NCI-H748 (cell line): Measurements from ENCODE around the gene HLA-E.
"Not testable (repeated sequence)": the region's sequence is repeated elsewhere in the genome, so short reads cannot be mapped to it uniquely, and the experiment has no call there.

Experiments
- DNase-seq: peaks from one replicate; lab custom pipeline; 2025; ENCODE audit not compliant: unreplicated experiment; lab: John Stamatoyannopoulos, UW

The HLA-E gene

DNA sequence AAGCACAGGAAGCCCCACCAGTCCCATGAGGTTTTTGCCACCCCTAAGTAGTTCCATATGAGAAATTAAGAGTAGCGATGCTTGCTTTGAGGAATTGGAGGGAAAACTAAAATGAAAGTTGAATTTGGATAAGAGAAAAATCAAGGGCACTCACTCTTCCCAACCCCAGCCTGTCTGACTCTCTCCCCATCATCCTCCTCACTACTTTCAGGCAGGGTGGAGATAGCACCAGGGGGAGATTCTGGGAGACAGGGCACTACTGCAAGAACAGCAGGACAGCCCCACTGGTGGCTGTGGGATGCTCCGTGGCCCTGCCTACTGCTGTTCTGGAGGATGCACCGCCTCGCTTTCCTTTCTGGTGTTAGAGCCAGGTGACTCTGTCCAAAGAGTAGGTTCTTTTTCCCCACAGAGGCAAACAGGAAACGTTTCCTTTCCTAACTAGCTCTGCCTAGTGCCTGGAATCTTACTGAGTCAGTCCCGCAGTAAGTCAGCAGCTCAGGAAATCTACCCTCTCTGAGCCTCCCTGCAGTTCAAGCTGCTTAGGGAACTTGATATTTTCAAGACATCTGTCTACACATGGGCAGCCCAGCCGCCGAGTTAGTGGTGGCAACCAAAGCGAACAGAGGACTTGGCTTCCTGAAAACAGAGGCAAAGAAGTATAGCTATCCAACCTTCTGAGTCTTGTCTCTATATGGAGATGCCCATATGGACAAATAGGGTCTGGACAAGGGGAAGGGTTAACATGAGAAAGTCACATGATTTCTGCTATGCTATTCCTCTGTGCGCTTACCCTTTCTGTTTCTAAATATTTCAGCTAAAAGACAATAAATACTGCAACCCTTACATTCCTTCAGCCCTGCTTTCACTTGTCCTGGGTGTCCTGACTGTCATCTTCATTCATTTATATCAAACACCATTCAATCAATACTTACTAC lies 11.4 kb downstream of the HLA-E start:
- no peak for DNase-seq

DNA sequence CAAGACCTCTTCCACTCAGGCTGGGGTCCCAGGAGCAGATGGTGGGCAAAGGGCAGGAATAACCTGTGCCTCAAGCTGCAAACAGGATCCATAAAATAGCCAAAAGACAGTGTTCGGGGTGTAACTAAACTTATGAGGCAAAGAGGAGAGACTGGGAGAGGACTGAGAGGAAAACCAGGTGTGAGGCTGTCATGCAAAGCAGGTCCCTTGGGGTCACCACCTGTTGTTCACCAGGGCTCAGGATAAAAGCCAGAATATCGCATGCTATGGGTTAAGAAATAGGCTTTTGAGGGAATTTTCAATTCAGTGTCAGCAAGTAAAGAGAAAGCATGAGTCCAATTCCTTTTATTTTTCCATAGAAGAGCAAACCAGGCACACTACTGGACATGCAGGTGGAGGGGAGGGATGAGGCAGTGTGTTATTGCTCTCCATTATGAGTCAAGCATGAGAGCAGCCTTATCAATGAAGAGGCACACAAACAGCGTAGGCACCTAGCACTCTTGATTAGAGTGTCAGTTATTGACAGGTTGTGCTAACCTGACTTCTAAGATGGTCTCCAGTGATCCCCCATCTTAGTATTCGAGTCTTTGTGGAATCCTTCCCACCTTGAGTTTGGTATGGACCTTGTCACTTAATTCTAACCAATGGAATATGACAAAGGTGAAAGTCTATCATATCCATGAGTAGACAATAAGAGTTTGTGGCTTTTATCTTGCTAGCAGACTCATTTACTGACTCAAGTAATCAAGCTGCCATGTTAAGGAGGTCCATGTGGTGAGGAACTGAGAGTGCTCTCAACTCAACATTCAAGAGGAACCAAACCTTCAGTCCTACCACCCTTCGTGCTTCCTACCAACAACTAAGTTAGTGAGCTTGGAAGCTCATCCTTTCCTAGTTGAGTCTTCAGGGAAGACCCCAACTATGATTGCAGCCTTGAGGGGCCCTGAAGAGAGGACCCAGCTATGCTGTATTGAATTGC lies 18.8 kb downstream of the HLA-E start:
- no peak for DNase-seq

DNA sequence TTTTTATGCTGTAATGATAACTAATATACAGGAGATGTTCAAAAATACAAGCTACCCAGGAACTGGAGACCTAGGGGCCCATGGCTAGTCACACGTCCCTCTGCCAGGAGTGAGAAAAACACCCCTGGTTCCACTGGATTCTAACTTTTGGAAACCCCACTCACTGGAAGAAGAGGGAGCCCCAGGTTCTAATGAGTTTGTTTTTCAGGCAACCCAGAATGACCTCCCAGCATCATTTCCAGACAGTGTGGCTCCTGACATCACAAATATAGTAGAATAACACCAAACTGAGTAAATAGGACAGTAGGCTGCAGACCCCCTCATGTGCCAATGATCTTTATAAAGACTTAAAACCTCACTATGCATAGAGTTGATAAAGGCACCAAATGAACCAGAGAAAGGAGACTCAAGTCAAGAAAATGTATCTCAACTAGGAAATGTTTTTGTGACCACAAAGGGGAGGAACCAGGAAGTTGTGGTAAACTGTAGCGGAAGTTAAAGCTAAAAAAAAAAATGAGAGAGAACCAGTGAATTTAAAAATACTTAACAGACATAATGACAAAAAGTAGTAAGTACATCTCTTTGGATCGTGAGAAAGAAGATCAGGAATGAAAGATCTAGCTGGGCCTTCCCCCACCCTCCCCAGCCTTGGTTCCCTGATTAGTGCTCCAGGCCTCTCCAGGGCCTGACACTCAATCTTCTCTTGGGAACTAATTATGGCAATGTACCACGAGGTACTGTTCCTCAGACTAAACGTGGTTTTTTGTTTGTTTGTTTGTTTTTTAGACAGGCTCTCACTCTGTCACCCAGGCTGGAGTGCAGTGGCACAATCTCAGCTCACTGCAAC lies 19.8 kb downstream of the HLA-E start:
- no peak for DNase-seq

DNA sequence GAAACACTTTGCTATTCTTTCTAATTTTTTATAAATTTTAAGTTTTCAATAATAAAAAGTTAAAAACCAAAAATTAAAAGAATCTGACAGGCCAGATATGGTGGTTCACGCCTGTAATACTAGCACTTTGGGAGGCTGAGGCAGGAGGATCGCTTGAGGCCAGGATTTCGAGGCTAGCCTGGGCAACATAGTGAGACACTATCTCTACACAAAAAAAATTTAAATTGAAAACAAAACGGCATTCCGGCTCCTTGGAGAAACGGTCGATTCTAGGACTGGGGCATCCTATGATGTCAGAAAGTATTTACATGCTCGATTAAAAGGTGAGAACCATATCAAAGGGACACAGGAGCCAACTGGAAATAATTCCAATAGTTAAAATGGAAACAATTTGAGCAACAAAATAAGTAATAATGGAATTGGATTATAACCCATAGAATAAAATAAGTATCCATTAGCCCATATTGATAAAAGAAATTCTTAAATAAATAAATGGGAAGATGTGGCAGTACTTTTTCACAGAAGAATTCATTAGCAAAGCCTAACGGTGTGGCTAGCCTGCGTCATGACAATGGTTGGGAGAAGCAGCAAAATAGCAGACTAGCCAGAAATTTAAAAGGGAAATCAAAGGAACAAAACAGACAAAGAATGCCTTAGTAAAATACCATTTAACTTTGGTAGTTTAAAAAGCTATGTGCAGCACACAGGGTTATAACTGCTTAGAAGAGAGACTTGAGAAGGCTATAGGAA lies 21.3 kb downstream of the HLA-E start:
- no peak for DNase-seq

DNA sequence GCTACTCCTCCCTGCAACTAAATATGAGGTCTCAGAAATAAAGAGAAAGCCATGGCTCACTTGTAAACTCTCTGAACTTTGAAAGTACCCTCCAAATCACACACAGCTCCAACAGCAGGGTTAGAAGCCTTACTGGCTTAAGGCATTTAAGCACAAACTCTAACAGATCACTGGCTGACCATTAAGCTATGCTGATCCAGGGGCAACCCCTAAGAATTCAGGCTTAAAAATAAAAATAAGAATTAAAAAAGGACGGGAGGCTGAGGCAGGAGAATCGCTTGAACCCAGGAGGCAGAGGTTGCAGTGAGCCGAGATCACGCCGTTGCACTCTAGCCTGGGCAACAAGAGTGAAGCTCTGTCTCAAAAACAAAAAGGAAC lies 21.8 kb downstream of the HLA-E start:
- DNase-seq: no peak

DNA sequence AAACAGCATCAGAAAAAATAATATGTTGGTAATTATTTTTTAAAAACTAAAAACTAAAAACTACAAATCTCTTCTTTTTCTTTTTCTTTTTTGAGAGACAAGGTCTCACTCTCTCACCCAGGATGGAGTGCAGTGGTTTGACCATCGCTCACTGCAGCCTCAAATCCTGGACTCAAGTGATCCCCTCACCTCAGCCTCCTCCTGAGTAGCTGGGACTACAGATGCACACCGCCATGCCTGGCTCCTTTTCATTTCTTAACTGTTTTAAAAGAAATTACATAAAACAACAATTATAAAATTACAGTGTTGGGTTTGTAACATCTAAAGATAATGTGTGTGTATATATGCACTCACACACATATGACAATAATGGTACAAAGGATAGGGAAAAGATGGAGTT lies 24.1 kb downstream of the HLA-E start:
- no peak for DNase-seq

DNA sequence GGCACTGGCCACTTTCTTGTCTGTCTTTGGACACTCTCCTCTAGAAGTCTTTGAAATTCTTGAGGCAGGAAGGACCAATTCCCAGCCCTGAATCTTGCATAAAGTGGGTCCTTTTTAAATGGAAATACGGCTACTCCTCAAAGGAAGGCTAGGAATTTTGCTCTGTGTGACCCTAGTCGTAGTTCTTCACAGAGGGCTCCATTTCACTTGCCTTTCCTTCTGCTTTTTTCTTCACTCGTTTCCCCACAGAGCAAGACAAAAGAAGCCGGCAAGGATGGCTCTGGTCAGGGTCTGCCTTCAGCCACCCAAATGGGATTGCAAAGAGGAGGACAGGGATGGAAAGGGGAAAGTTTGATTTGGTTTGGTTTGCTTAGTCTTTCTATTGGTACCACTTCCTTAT lies 25.8 kb downstream of the HLA-E start:
- DNase-seq: no peak

DNA sequence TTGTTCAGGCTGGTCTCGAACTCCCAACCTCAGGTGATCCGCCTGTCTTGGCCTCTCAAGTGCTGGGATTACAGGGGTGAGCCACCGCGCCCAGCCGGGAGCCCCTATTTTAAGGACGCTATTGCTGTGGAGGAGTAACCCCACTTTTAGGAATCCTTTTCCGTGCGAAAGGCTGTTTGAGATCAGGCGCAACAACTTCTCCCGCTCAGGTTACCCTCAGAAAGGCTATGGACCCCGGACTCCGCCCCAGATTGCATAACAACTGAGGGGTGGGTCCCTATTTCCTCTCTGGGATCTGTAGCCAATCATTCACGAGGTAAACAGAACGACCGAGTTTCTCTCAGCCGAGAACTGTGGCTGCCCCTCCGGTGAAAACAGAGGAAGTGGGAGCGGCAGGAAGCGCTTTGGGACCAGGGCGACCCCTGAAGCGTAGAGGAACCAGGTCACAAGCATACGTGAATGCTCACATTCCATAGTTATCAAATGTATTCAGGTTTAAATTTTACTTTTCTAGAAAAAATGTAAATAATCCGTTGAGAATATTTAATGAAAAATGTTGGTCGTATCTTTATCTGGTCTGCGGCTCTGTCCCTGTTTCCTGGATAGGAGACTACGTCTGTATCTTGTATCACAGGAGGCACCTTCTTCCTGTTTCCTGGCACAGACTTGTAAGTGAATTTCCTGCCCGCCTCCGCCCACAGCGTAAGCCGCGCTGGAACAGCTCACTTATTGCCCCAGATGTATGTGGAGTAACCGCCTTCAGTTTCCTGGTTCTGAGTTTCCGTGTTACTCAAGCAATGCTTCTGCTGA lies 26.8 kb downstream of the HLA-E start:
- DNase-seq: peak; percentile 96

DNA sequence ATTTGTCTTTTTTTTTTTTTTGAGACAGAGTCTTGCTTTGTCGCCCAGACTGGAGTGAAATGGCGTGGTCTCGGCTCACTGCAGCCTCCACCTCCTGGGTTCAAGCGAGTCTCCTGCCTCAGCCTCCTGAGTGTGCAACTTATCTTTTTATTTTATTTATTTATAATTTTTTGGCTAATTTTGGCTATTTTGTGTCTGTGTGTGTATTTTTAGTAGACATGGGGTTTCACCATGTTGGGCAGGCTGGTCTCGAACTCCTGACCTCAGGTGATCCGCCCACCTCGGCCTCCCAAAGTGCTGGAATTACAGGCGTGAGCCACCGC lies 27.4 kb downstream of the HLA-E start:
- not testable (repeated sequence) for DNase-seq

DNA sequence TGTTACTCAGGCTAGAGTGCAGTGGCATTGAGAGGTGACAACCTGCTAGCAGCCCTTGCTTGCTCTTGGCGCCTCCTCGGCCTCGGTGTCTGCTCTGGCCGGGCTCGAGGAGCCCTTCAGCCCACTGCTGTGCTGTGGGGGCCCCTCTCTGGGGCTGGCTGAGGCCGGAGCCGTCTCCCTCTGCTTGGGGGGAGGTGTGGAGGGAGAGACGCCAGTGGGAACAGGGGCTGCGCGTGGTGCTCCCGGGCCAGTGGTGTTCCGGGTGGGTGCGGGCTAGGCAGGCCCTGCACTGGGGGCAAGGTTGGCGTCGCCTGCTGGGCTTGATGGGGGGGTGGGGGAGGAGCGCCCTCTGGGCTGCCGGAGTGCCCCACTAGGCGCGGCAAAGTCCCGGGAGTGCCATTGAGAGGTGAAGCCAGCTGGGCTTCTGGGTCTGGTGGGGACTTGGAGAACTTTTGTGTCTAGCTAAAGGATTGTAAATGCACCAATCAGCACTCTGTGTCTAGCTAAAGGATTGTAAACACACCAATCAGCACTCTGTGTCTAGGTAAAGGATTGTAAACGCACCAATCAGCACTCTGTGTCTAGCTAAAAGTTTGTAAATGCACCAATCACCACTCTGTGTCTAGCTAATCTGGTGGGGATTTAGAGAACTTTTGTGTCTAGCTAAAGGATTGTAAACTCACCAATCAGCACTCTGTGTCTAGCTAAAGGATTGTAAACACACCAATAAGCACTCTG lies 28.6 kb downstream of the HLA-E start:
- DNase-seq: not testable (repeated sequence)

DNA sequence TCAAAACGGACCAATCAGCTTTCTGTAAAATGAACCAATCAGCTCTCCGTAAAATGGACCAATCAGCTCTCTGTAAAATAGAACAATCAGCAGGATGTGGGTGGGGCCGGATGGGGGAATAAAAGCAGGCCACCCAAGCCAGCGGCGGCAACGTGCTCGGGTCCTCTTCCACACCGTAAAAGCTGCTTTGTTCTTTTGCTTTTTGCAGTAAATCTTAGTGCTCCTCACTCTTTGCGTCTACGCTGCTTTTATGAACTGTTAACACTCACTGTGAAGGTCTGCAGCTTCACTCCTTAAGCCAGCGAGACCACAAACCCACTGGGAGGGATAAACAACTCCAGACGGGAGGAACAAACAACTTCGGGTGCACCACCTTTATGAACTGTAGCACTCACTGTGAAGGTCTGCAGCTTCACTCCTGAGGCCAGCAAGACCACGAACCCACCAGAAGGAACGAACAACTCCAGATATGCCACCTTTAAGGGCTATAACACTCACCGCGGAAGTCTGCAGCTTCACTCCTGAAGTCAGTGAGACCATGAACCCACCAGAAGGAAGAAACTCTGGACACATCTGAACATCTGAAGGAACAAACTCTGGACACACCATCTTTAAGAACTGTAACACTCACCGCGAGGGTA lies 29.3 kb downstream of the HLA-E start:
- not testable (repeated sequence) for DNase-seq

DNA sequence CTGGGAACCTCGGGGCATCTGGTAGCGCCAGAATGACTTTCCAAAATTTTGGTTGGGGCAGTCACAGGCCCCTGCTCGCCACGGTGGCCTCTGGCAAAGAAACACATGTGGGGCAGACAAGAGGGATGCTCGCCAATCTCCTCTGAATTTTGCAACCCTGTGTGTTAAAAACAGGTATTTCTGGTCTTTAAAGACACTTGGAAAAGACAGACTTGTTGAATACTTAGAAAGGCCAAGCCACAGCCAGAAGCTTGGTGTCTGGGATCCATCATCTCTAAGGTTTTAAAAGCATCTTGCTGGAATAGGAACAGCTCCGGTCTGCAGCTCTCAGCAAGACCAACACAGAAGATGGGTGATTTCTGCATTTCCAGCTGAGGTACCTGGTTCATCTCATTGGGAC lies 31.2 kb downstream of the HLA-E start:
- no peak for DNase-seq

DNA sequence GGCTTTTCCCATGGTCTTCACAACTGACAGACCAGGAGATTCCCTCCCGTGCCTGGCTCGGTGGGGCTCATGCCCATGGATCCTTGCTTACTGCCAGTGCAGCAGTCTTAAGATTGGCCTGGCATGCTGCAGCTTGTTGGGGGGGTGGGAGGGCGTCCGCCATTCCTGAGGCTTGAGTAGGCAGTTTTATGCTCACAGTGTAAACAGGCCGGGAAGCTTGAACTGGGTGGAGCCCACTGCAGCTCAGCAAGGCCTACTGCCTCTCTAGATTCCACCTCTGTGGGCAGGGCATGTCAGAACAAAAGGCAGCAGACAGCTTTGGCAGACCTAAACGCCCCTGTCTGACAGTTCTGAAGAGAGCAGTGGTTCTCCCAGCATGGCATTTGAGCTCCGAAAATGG lies 31.8 kb downstream of the HLA-E start:
- DNase-seq: not testable (repeated sequence)

DNA sequence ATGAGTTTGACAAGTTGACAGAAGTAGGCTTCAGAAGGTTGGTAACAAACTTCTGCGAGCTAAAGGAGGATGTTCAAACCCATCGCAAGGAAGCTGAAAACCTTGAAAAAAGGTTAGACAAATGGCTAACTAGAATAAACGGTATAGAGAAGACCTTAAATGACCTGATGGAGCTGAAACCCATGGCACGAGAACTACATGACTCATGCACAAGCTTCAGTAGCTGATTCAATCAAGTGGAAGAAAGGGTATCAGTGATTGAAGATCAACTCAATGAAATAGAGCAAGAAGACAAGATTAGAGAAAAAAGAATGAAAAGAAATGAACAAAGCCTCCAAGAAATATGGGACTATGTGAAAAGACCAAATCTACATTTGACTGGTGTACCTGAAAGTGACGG lies 32.6 kb downstream of the HLA-E start:
- DNase-seq: not testable (repeated sequence)

DNA sequence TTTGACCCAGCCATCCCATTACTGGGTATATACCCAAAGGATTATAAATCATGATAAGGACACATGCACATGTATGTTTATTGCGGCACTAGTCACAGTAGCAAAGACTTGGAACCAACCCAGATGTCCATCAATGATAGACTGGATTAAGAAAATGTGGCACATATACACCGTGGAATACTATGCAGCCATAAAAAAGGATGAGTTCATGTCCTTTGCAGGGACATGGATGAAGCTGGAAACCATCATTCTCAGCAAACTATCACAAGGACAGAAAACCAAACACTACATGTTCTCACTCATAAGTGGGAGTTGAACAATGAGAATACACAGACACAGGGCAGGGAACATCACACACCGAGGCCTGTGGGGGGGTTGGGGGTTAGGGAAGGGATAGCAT lies 37.1 kb downstream of the HLA-E start:
- DNase-seq: not testable (repeated sequence)

DNA sequence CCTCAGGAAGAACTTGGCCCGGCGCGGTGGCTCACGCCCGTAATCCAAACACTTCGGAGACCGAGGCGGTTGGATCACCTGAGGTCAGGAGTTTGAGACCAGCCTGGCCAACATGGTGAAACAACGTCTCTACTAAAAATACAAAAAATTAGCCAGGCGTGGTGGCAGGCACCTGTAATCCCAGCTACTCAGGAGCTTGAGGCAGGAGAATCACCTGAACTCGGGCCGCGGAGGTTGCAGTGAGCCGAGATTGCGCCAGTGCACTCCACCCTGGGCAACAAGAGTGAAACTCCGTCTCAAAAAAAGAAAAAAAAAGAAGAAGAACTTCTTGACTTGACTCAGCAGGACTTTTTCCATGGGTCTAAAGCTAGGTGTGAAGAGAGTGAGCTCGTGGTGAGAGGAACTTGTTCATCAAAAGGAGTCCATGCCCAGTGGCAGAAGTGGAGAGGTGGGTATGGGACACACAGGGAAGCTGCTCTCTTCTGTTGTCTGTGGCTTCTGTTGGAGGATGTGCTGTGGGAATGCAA lies 40.1 kb downstream of the HLA-E start:
- not testable (repeated sequence) for DNase-seq

DNA sequence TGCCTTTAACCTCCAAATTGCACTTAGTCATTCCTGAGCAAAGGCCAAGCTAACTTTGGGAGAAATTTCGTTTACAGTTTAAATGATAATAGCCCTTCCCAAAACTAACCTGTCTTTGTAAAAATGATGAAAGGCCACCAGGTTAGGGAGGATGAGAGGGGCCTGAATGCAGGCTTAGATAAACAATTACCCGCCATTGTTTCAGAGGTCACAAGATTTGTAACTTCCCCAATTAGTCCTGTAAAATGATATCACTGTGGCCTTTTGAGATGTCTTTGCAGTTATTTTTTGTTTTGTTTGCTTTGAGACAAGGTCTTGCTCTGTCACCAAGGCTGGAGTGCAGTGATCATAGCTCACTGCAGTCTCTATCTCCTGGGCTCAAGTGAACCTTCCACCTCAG lies 40.7 kb downstream of the HLA-E start:
- DNase-seq: no peak
